ENCODE measurements around the gene FLYWCH2.
"Not testable (repeated sequence)": the region's sequence is repeated elsewhere in the genome, so short reads cannot be mapped to it uniquely, and the experiment has no call there.

Gene FLYWCH2

DNA sequence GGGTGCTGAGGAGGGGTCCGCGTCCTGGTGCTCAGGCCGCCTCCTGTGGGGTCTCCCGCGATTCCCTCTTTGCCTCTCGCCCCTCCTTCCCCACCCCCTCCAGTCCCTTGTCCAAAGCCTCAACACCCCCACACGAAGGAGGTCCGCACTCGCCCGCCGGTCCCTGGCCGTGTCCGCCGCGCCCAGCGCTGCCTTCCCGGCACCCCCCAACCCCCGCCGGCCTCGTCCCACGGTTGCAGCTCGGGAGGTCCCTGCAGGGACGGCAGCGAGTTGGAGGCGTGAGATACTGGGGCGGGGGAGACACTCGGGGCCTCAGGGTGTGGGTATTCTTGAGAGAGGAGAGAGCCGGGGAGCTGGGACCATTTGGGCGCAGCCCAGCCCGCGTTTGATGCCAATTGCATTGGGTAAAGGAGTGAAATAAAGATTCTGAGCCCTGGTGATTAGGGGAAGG lies 468 bp downstream of the FLYWCH2 start:
- DNase-seq (ENCODE audit: low spot score): no peak

DNA sequence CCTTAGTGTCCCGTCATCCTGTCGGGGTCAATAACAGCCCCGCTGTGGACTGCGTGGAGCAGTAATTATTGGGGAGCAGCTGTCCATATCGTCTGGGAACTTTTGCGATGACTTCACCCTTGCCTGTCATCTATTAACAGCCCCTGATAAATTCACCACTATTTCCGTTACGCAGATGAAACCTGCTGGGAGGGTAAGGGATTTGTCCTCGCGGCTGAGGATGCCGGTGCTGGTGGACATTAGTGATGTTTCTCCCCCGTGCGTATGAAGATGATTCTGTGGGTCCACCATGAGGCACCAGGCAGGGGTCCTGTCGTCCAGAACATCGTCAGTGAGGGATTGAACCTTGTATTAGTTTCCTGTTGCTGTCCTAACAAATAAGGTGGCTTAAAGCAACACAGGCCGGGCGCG lies 1.0 kb downstream of the FLYWCH2 start:
- no peak for DNase-seq (ENCODE audit: low spot score)

DNA sequence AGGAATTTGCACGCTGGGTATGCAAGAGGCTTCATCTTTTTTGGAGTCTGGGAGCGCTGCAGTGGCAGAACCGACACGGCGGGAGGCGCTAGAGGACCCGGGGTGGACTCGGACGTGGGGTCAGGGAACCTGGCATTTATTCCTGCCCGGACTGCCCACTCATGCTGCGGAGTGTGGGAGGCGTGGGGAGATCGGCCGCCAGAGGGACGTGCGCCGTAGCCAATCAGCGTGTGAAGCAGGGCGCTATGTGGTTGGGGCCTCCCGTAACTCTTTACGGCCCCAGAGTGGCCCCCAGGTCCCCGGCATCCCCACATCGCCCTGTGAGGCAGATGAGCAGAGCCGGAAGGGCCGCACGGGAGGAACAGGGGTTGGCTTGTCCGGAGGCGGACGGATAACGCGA lies 11.2 kb downstream of the FLYWCH2 start:
- DNase-seq (ENCODE audit: low spot score): no peak

DNA sequence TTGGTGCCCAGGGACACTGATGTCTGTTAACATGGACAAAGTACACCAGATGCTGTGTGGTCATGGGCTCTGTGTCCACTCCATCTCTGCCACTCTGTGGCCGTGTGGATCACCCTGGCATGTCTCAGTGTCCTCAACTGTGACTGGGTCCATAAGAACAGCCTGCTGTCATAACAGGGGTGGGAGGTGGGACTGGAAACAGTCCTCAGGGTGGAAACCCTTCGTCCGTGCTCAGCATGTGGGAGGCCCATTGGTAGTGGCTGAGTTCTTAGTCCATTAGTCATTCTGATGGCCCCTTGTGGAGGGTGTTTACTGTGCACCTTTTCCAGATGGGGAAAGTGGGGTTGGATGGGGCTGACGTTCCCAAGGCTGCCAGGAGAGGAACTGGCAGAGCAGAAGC lies 12.8 kb downstream of the FLYWCH2 start:
- no peak for DNase-seq (ENCODE audit: low spot score)

DNA sequence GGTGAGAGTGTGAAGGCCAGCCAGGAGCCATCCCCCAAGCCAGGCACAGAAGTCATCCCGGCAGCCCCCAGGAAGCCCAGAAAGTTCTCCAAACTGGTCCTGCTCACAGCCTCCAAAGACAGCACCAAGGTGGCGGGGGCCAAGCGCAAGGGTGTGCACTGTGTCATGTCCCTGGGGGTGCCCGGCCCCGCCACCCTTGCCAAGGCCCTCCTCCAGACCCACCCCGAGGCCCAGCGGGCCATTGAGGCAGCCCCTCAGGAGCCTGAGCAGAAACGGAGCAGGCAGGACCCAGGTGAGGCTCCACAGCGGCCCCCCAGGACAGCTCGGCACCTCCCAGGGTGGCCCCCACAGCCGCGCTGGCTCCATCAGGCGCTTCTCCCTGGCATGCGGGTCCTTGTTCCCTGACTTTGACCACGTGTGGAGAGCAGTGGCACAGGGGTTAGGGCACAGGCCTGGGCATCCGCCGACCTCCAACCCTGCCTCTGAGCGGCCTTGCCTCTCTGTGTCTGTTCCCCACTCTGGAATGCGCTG lies 13.5 kb downstream of the FLYWCH2 start:
- no peak for DNase-seq (ENCODE audit: low spot score)

DNA sequence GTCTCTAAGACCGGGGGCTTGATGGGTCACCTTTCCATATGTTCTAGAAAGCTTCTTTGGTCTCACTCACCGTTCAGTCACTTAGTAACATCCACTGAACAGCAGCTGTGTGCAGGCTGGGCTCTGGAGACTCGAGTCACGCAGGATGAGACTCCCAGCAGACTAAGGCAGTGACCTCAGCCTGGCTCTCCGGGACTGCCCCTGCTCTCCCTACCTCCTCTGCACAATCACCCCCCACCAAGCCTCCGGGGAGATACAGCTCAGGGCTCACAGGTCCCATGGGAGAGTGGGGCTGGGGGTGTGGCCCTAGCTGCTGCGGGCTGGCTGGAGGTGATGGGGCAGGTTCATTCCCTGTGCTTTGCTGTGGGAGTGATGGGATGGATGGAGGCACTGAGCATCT lies 14.1 kb downstream of the FLYWCH2 start:
- no peak for DNase-seq (ENCODE audit: low spot score)

DNA sequence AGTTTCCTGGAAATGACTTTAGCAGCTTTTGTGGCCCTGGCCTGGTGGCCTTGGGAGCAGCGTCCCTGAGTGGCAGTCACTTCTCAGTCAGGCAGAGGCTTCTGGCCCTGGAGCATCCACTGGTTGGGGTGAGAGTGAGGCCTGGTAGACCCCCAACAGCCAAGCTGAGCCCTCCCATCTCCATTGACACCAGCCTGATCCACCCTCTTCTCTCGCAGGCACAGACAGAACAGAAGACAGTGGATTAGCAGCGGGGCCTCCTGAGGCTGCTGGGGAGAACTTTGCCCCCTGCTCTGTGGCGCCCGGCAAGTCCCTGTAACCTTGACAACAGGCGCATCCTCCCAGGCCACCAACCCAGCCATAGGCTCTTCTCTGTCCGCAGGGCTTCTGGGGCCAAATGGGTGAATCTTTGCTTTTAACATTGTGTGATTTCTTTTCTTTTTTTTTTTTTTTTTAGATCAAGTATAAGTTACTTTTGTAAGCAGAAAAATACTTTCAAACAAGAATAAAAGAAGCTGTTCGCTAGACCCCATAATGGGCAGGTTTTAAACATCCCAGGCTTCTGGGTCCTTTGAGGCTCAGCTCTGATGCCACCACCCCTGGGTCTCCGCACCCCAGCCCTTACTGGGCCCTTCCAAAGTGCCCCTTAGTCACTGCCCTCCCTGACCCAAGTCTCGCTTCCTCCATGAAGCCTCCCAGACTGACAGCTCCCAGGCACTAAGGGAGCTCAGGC lies 16.0 kb downstream of the FLYWCH2 start:
- DNase-seq (ENCODE audit: low spot score): no peak

DNA sequence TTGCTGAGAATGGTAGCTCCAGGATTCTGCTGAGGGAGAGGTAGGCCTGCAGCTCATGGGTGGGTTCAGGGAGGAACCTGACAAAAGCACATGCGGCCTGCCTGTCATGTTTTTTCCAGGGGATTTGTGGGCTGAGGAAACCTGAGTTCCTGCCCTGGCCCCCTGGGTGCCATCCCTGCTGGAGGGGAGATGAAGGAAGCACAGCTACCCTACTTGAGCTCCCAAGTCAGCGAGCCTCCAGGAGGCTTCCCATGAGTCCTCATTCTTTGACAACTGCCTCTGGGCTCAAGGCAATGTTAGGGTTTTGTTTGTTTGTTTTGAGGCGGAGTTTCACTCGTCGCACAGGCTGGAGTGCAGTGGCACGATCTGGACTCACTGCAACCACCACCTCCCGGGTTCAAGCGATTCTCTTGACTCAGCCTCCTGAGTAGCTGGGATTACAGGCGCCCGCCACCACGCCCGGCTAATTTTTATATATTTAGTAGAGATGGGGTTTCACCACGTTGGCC lies 16.6 kb downstream of the FLYWCH2 start:
- DNase-seq (ENCODE audit: low spot score): no peak

DNA sequence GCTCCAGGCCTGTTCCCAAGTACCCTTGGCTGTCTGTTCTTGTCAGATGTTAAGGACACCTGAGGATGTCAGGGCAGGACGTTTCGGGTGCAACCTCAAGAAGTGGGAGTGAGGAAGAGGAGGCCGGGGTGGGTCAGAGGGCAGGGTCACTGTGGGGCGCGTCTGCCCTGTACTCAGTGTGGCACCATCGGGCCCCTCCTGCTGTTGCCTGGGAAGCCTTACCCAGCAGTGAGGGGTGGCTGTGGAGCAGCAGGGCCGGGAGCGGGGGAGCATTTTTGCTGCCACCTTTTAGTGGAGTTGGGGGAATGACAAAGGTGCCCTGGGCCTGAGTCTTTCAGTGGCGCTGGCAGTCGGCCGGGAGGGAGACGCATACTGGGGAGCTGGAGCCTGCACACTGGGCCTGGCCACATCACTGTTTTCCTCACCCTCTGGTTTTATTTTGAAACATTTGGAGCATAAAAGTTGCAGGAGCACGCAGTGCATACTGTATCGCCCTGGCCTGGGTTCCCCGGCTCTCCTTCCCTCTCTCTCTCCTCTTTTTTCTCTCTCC lies 17.6 kb downstream of the FLYWCH2 start:
- DNase-seq (ENCODE audit: low spot score): no peak

DNA sequence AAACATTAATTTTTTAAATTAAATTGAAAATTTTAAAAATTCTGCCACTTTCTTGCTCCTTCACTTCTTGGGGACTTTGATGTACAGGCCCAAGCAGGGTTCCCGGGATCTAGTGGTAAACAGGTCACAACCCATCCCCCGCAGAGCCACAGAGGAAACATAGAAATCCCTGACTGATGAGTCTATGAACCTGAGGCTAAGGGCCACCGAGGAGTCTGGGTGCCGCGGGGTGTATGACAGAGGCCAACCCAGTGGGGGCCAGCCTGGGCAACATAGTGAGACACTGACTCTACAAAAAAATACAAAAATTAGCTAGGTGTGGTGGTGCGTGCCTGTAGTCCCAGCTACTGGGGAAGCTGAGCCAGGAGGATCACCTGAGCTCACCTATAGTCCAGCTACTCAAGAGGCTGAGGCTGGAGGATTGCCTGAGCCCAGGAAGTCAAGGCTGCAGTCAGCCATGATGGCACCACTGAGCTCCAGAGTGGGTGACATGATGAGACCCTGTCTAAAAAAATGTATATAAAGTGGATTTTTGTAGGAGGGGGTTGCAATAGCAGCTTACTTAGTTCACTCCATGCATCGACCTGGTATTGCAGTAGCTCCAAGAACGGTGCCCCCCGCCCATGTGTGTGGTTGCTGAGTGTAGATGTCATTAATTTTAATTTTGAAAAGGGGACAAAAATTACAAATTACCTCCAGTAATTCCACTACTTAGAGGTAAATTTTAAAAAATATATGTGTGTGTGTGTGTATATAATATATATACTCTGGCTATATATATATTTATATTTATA lies 19.5 kb downstream of the FLYWCH2 start:
- DNase-seq (ENCODE audit: low spot score): no peak

DNA sequence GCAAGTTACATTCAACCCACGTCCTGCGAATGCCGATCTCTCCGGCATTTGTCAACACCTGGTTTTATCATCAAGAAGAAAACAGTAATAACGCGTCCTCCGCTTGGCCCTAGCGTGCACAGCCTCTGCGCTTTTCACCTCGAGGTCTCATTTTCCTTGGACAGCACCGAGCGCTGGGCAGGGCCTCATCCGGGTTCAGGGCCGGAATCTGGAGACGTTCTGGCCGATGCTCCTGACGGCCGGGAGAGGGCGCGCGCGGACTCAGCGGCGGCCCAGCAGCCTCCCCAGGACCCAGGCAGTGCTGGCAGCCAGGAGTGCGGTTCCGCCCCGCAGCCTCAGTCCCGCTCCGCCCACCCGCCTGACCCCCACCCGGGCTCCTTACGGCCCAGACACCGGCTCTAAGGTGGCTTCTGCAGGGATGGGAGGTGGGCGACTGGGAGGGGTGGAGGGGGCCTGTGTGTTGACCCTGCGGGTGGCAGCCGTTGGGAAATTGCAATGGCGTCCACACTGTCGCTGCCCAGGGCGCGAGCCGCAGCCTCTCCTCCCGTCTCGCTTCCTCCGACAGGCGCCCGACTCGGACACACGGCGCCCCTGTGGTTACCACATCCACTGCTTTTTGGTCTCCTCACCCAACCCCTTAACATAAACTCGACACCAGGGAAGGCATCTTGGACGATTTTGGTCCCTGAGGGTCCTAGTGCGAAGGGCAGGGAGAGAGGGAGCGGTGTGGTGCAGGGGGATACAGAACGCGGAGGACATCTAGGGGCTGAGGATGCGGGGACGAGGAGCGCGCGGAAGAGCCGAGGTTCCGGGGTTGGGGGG lies 21.3 kb downstream of the FLYWCH2 start:
- peak; percentile 88 for DNase-seq (ENCODE audit: low spot score)

DNA sequence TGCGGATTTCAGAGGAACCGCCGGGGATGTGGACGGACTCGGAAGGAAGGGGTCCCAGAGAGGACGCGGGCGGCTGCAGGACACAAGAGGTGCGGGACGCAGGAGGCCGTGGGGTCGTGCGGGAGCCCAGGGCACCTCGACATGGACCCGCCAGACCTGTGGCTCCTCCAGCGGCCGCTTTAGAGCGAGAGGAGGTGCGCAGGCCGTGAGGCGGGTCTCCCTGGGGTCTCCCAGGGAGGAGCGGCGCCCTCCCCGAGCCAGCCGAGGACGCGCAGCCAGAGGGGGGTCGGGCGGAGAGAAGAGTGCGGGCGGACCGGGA lies 21.9 kb downstream of the FLYWCH2 start:
- DNase-seq (ENCODE audit: low spot score): no peak

DNA sequence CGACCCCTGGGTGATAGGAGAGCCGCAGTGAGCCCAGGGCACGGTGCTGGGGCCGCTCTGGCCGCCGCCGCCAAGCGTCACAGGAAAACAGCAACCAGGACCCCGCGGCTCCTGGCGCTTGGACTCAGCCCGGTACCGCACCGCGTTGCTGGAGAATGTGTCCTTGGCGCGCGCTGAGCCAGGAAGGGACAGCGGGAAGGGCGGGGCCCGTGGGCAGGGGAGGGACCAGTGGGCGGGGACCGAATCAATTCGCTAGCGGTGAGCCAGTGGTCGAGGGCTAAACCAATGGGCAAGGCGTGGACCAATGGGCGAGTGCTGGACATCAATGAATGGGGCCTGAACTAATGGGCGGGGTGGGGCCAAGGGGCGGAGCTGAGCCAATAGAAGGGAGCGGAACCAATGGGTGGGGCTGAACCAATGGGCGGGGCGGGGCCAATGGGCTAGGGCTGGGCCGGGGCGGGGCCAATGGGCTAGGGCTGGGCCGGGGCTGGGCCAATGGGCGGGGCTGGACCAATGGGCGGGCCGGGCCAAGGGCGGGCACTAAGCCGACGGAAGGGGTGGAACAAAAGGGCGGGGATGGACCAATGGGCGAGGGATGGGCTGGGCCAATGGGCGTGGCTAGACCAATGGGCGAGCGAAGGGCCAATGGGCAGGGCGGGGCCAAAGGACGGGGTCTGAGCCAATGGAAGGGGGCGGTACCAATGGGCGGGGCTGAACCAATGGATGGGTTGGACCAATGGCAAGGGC lies 22.4 kb downstream of the FLYWCH2 start:
- peak; percentile 99 for DNase-seq (ENCODE audit: low spot score)

DNA sequence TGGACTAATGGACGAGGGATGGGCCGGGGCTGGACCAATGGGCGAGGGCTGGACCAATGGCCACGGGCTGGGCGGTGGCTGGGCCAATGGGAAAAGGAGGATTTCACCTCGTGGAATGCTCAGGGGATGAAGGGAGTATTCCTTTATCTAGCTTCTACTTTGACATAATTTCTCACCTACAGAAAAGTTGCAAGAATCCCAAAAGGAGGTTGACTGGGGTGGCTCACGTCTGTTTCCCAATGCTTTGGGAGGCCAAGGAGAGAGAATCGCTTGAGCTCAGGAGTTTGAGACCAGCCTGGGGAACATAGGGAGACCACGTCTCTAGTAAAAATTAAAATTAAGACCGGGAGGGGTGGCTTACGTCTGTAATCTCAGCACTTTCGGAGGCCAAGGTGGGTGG lies 23.0 kb downstream of the FLYWCH2 start:
- no peak for DNase-seq (ENCODE audit: low spot score)

DNA sequence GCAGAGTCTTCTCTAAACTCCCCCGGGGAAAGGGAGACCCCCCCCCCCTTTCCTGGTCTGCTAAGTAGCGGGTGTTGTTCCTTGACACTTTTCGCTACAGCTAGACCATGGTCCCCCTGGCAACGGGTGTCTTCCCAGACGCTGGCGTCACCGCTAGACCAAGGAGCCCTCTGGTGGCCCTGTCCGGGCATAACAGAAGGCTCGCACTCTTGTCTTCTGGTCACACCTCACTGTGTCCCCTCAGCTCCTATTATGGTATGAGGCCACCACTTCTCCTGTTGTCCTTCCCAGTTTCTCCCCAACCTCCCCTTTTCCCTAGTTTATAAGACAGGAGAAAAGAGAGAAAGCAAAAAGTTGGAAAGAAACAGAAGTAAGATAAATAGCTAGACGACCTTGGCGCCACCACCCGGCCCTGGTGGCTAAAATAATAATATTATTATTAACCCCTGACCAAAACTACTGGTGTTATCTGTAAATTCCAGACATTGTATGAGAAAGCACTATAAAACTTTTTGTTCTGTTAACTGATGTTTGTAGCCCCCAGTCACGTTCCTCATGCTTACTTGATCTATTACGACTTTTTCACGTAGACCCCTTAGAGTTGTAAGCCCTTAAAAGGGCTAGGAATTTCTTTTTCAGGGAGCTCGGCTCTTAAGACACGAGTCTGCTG lies 24.2 kb downstream of the FLYWCH2 start:
- not testable (repeated sequence) for DNase-seq (ENCODE audit: low spot score)

DNA sequence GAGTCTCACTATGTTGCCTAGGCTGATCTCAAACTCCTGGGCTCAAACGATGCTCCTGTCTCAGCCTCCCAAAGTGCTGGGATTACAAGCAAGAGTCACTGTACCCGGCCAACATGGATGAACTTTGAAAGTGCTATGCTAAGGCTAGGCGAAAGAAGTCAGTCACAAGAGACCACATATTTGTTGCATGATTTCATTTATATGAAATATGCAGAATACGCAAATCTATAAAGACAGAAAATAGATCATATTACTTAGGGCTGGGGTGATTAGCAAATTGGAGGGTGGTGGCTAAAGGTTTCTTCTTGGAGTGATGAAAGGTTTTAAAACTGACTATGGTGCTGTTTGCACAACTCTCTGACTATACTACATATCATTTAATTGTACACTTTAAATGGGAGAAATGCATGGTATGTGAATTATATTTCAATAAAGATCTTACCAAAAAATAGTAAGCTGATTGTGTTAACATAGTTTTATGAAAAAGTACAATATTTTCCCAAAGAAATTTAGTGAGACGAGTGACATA lies 27.5 kb downstream of the FLYWCH2 start:
- no peak for DNase-seq (ENCODE audit: low spot score)

DNA sequence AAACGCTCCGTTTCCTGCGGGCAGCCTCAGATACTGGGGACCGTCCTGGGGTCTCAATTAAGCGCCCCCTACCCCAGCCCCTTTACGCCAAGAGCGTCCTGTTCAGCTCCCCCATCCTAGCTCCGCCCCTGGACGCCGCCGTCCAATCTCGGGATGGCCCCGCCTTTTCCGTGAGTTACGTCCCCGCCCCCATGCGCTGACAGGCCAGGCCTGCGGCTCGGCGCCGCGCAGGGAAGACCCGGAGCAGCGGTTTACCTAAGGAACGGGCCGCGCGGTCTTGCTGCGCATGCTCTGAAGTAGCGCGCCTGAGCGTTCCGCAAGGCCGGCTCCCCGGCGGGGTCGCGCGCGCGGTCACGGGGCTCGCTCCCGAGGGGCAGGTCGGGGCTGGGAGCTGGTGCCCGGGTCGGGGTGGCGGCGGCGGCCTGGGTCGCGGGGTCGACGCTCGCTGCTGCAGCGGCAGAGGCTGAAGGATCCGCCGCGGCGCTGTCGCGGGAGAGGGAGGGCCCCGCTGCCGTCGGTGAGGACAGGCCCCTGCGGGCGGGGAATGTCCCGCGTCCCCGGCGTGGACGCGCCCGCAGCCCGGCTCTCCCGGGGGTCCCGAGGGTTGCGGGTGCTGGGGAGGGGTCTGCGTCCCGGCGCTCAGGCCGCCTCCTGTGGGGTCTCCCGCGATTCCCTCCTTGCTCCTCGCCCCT lies 28.8 kb downstream of the FLYWCH2 start, which contains the start of gene FLYWCH1:
Gene FLYWCH1 (plus strand): TSS at position 294 of the 692 bp plus-strand sequence. CDS start 17,755 bp downstream, outside the sequence.
- peak; percentile 97 for DNase-seq (ENCODE audit: low spot score)

DNA sequence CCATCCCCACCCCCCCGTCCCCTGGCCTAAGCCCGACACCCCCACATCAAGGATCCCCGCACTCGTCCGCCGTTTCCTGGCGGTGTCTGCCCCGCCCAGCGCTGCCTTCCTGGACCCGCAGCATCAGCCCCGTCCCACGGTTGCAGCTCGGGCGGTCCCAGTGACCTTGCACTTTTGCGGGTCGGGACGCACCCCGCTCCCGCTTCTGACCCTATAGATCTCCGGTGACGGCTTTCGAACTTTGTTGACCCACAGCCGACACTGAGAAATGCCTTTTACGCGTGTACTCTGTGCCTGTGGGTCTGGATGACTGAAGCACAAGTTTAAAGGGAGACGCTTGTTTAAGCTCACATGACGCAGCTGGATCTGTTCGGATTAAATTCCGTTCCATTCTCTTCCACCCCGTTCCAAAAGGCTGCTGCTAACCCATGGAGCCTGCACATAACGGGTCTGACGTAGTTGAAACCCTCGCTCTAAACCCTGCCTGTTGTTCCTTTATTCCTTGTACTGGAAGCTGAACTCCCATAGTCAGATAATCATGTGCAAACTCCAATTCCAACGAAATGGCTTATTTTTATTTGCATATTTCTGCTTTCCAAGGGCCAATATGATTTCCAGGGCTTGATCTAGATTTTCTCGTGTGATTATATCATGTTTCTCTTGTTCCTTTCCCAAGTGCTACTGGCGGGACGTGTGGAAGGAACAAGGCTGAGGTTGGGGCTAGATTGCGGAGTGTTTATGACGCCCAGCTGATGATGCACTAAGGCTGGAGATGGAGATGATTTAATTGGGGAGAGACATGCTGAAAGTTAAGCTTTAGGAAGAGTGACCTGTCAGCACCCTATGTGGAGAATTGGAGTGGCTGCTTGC lies 29.6 kb downstream of the FLYWCH2 start:
- DNase-seq (ENCODE audit: low spot score): peak; percentile 42

DNA sequence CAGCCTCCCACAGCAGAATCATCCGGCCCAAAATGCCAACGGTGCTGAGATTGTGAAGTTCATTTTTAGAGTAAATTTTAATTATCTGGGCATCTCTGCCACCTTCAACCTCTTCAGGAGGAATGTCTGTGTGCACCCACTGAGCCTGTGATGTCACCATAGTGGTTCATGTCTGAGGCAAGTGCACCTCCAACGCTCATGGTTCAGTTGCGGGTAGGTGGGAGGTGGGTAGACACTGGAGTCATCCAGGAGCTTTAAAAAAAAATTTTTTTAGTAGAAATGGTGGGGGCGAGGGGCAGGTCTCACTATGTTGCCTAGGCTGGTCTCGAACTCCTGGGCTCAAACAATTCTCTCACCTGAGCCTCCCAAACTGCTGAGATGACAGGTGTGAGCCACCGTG lies 30.6 kb downstream of the FLYWCH2 start:
- DNase-seq (ENCODE audit: low spot score): peak; percentile 69

Measured in putamen (tissue), 1 donor.